Cardiac fibroblast (primary cell): Measurements from ENCODE around the gene ACP7.
A peak's percentile ranks its signal among the peaks of the same experiment; 100 is the strongest.
"Not testable (repeated sequence)": the region's sequence is repeated elsewhere in the genome, so short reads cannot be mapped to it uniquely, and the experiment has no call there.

Source experiments
- DNase-seq, 2 donors: peaks; one replicate each; pipeline versions ENCODE4 v3.0.0 to v3.0.0-alpha.2; 2010; ENCODE audit warnings: low read depth in 2 of 2
- H3K4me3 ChIP-seq, 2 donors: replicated peaks in 1 of 2; 1 replicate in 1 of 2; 2 replicates in 1 of 2; pipeline ENCODE4 v1.5.1; 2011; ENCODE audit warnings: low read depth in 2 of 2, low read length in 2 of 2, mild to moderate bottlenecking in 2 of 2, moderate library complexity in 1 of 2
- TF ChIP-seq, protein P1 (sequence below): IDR thresholded peaks from one replicate; pipeline ENCODE4 v1.5.1; 2011; ENCODE audit warnings: low read depth, mild to moderate bottlenecking, low read length, inconsistent platforms

Gene ACP7

DNA sequence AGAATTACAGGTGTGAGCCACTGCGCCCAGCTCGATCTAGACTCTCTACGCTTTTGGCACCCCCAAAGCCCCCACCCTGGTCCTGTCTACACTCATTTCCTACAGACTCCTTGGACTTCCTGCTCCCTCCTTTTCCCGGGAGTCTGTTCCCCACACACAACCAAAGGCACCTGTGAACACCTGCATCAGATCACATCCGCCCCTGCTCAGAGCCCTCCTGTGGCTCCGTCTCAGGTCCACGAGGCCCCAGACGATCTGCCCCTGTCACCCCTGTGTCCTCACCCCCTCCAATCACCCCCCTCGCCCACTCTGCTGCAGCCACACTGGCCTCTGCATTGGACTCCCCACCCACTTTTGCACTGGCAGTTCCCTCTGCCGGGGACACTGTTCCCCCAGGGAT is 29.0 kb downstream of the ACP7 start:
- H3K4me3 ChIP-seq: no peak overlapping the region
- DNase-seq: no peak
- TF ChIP-seq, protein P1, sequence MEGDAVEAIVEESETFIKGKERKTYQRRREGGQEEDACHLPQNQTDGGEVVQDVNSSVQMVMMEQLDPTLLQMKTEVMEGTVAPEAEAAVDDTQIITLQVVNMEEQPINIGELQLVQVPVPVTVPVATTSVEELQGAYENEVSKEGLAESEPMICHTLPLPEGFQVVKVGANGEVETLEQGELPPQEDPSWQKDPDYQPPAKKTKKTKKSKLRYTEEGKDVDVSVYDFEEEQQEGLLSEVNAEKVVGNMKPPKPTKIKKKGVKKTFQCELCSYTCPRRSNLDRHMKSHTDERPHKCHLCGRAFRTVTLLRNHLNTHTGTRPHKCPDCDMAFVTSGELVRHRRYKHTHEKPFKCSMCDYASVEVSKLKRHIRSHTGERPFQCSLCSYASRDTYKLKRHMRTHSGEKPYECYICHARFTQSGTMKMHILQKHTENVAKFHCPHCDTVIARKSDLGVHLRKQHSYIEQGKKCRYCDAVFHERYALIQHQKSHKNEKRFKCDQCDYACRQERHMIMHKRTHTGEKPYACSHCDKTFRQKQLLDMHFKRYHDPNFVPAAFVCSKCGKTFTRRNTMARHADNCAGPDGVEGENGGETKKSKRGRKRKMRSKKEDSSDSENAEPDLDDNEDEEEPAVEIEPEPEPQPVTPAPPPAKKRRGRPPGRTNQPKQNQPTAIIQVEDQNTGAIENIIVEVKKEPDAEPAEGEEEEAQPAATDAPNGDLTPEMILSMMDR: no peak

- no peak for DNase-seq
- H3K4me3 ChIP-seq: no peak overlapping the region
Measured at GRCh38 chr19:39115105-39115847, 31.1 kb downstream of the ACP7 start.

GRCh38 chr19:39117023-39117422 is 32.9 kb downstream of the ACP7 start:
- H3K4me3 ChIP-seq, DNase-seq: not testable (repeated sequence)

More at GRCh38 chr19:39115105-39115847, 31.1 kb downstream of the ACP7 start:
- TF ChIP-seq, protein P1: no peak

GRCh38 chr19:39119830-39120229 is 35.7 kb downstream of the ACP7 start:
- no peak overlapping the region for H3K4me3 ChIP-seq
- no peak for DNase-seq
- TF ChIP-seq, protein P1: no peak

DNA sequence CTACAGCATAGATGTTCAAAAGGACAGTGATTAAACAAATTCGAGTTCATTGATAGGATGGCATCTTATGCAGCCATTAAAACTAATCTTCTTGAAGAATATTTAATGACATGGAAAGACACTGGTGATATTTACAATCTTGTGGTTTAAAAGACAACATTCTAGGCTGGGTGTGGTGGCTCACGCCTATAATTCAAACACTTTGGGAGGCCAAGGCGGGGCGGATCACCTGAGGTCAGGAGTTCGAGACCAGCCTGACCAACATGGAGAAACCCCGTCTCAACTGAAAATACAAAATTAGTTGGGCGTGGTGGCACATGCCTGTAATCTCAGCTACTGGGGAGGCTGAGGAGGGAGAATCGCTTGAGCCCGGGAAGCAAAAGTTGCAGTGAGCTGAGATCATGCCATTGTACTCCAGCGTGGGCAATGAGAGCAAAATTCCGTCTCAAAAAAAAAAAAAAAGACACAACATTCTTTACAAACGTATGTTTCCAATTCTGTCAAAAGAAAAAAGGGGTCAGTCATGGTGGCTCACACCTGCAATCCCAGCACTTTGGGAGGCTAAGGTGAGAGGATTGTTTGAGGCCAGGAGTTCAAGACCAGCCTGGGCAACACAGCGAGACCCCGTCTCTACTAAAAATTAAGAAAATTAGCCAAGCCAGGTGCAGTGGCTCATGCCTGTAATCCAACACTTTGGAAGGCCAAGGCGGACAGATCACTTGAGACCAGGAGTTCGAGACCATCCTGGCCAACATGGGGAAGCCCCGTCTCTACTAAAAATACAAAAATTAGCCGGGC is 39.0 kb downstream of the ACP7 start:
- no peak for DNase-seq
- H3K4me3 ChIP-seq: no peak overlapping the region
- TF ChIP-seq, protein P1: no peak

- TF ChIP-seq, protein P1: no peak
- DNase-seq: no peak
- H3K4me3 ChIP-seq: no peak overlapping the region
Measured at GRCh38 chr19:39124136-39124764, 40.1 kb downstream of the ACP7 start.

GRCh38 chr19:39125199-39125553 is 41.0 kb downstream of the ACP7 start:
- TF ChIP-seq, protein P1: no peak
- DNase-seq: no peak
- H3K4me3 ChIP-seq: peak overlapping the region; percentile 9 to 48
